Activated CD4-positive, alpha-beta T cell treated with anti-CD3 and anti-CD28 coated beads, Interleukin-2, amount 50 U/mL, for 4 hours (primary cell): ENCODE results near the gene MPST.

ENCODE experiments used
- DNase-seq, 2 experiments: peaks; one replicate each; pipeline ENCODE4 v3.0.0-alpha.2; 2020

MPST gene

DNA sequence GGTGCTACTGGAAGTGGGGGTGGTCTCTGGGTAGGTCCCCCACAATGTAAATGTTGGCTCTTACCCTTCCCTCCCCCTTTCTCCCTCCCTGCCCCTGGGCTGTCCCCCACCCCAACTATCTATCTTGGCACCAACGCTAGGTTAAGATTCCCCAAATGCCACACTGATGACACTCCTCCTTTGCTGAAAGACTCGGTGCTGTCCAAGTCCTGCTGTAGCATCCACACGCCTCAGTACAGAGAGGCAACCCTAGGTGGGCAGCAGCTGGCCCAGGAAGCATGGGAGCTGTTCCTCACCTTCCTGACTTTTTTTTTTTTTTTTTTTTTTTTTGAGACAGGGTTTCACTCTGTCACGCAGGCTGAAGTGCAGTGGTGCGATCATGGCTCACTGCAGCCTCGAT, 28.6 kb downstream of the MPST start:
- DNase-seq = no peak

DNA sequence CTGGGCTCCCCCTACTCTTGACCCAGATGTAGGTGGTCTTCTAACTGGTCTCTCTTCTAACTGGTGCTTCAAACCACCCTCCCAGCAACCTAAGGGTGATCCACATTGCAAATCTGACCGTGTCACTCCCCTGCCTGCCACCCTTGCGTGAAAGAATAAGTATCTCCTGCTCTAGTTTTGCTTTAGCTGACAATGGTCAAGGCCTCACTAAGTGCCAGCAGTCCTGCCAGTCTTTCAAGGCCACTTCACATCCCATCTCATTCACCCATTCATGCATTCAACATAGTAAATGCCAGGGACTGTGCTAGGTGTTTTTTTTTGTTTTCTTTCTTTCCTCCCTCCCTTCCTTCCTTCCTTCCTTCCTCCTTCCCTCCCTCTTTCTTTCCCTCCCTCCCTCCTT, 29.7 kb downstream of the MPST start:
- DNase-seq = no peak

DNA sequence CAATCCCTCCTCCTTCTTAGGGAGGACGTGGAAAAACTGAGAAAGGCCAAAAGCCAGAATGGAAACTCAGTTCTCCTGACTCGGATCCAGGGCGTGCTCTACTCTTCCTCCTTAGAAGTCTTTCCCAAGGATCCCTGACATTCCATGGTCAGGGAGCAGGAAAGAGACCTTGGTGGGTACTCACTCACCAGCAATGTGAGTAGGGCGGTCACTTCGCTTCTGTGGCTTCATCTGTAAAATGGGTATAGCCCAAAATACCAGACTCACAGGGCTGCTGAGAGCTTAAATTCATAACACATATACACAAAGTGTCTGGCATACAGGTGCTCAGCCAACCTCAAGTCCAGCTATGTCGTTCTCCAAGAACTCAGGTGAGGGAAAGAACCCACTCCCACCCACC, 31.4 kb downstream of the MPST start:
- no peak for DNase-seq

DNA sequence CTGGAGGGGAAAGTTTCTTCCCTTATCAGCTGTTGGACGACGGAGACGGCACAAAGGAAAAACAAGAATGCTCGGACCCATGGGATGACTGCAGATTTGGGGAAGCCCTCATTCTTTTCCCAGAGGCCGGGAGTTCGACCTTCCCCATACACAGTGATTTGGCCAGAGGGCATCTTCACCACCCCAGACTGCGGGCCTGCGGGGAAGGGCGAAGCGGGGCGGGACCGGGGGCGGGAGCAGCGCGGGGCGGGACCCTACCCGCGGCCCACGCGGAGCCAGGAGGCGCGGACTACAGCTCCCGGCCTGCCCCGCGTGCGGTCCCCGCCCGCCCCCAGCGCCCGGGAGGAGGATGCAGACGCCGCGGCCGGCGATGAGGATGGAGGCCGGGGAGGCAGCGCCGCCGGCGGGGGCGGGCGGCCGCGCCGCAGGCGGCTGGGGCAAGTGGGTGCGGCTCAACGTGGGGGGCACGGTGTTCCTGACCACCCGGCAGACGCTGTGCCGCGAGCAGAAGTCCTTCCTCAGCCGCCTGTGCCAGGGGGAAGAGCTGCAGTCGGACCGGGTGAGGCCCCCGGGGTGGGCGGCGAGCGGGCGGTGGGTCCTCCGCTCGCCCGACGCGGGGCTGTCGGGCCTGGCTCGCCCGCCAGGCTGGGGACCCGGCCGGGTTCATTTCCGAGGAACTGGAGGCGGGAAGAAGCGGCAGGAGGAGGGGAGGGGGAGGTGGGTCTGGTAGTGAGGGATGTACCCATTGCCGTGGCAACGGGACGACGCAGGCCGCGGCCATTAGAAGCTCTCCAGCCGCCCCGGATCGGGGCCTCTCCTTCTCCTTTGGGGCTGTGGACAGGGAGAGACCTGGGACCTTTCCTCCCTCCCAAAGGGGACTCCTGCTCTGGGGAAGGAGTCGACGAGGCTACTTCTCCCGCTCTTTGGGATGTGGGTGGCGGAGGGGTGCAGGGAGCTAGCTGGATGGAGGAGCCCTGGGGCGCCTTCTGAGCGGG, 32.1 kb downstream of the MPST start, which contains the start of gene KCTD17:
KCTD17 (plus strand) TSS at position 352 of the 995 bp plus-strand sequence; CDS start at position 371, 19 bp downstream.
- peak; percentile 65 to 66 for DNase-seq

DNA sequence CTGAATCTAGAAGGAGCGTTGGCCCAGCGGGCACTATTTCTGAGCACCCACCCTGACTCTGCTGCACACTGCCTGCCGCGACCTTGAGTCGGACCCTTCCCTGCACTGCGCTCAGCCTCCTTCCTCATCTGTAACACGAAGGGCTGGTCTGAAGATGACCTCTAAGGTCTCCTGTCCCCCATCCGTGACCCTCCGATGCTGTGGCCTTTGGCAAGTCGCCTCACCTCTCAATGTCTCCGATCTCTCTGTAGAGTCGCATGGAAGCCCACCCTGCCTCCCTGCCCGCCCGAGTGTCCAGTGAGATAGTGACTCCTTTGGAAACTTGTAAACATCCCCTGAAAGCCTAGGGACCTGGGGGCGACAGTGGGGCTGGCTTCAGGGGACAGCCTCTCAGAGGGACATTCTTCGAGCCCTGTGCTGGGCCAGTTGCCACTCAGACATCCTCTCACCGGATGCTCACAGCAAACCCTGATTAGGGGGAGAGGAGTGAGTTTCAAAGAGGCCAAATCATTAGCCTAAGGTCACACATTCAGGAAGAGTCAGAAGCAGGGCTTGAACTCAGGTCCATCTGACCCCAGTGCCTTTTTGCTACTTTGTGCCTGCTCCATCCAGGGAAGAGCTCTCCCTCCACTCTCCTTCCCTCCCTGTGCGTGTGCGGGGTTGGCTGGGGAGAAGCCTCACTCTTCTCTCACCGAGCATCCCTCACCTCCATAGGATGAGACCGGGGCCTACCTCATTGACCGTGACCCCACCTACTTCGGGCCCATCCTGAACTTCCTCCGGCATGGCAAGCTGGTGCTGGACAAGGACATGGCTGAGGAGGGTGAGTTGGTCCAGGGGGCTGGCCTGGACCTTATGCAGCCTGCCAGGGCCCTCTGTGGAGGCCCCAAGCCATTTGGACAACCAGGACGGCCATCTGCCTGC, 33.1 kb downstream of the MPST start:
- no peak for DNase-seq

DNA sequence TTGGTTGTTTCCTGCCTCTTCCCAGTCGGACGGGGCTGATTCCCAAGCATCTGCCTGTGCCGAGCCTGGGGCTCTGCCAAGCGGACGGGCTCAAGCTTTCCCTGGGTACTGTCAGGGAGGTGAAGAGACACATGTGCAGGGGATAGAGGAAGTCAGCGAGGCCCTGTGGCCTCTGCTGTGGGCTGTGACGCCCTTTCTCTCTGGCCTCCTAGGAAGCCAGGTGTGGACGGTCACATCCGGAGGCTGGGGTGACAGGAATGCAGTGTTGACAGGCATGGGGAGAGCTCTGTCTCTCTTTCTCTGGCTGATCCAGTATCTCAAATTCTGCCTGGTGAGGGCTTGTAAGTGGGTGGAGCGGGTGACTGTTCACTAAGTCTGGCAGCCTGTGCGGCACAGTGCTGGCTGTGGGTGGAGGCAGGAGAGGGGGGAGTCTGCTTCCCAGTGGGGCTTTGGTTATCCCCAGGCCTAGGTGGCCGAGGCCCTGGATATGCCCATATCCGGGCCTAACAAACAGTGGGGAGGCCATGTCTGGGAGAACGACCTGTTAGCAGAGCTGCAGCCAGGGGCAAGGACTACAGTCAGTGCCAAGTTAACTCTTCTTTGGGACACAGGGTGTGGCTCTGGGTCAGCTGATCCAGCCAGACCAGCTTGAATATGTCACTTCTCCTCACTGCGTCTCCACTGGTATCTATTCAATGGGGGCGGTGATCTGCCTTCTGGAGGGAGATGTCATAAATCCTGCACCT, 33.9 kb downstream of the MPST start:
- no peak for DNase-seq

DNA sequence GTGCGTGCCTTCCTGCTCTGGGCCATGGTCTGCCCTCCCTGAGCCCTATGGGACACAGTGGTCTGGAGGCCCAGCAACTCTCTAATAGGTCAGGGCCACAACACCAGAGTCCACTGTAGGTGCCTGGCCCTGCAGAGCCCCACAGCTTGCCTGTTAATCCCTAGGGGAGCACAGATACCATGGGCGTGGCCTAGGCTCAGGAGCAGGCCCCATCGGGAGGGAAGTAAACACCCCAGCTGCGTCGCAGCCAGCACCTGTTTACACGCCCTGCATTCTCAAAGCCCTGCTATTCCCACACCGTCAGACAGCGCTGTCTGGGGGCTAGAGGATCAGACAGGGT, 34.5 kb downstream of the MPST start:
- no peak for DNase-seq

DNA sequence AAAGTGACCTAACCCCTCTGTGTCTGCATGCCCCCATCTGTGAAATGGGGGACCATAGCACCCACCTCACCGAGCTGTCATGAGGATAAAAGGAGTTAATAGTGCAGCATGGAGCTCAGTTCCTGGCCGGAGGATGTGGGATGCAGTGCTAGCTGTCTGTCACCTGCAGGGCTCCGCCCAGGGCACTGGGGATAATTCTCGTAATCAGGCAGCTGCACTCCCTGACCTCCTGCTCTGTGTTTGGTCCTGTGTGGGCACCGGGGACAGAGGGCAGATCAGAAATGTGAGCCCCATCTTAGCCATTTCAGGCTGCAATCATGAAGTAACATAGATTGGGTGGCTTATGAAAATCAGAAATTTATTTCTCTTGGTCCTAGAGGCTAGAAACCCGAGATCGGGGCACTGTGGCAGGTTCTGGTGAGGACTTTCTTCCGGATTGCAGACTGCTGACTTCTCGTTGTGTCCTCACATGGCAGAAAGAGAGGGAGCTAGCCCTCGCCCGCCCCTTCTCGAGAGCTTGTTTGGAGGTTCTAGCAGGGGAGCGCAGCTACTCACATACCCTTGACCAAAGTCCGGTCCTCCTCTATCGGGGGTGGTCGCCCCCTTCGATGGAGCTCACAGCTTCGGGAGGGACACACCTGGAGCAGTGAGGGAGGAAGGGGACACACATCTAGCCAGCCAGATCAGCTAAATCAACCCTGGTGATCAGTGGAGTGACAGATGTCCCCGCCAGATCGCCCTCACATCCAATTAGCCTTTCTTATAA, 35.2 kb downstream of the MPST start:
- no peak for DNase-seq

DNA sequence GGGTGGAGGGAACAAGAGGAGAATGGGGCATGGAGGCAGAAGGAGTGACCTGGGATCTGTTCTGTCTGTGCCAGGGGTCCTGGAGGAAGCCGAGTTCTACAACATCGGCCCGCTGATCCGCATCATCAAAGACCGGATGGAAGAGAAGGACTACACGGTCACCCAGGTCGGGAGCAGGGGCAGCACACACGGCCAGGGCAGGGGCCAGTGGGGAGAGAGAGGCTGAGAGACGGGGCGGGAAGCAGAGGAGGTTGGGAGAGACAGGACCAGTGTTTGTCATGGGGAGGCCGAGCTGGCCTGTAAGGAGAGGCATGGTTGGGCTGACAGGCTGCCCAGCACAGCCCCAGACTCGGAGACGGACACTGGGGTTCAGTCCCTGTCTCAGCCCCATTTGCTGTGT, 36.7 kb downstream of the MPST start:
- DNase-seq = no peak

DNA sequence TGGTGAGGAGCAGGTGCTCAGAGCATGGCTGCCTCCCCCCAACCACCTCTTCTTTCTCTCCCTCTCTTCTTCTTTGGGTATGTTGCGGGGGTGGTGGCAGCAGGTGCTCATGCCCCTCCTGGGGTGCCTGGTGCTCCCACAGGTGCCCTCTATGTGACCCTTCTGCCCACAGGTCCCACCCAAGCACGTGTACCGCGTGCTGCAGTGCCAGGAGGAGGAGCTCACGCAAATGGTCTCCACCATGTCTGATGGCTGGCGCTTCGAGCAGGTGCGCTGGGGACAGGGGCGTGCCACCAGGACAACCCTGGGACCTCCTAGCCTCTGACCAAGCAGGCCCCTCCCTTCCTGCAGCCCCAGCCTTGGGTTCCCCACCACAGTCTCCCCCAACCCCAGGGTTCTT, 37.7 kb downstream of the MPST start:
- no peak for DNase-seq

DNA sequence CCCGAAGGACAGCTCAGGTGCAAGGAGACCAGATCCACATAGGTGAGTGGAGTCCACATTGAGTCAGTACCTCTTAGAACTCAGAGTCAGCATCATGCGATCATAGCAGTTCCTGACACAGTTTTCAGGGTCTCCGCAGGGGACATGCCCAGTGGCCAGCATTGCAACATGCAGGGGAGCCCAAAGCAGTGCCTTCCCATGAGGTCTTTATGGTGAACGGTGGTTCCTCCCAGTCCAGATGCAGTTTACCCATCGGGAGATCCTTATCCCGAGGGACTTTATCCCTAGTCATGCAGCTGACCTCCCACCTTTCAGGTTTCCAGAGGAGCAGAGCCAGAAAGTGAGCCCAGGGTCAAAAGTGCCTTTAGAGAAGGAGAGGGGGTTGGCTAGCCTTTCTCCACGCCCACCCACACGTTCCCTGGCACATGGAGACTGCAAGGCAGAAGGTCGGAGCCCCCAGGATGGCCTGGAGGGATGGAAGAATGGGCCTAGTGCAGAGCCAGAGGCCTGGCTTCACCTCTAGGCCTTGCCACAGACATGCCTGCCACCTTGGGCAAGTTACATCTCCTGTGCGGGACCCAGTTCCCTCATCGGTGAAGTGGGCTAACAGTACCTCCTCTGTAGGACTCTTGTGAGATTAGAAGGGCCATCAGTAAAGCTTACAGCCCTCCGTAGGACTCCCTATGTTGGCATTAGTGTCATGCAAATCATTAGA, 38.4 kb downstream of the MPST start:
- no peak for DNase-seq

DNA sequence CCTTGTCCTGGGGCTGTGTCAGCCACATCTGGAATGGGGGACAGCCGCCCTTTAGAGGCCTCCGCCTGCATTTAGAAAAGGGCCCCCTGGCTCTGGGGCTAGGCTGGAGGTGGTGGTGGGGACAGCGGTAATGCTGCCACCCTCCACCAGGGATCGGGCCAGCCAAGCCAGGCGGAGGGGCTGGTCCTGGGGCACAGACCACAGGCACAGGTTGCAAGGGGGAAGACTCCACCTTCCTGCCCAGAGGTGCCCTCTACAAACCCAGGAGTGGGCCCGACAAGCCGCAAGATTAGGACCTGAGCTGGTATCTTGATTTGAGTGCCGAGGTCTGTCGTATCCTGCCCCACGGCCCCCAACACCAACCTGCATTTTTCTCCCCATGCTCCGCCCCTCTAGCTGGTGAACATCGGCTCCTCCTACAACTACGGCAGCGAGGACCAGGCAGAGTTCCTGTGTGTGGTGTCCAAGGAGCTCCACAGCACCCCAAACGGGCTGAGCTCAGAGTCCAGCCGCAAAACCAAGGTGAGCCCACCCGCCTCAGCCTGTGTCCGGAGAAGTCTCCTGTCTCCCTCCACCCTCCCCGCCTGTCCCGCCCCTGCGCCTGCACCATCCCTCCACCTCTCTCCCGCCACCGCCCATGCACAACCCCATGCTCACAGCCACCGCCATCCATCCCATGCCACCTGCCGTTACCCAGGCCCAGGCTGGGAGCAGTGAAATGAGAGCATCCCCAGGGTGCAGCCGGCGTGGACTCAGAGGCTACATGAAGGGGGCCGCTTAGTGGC, 39.6 kb downstream of the MPST start:
- no peak for DNase-seq

DNA sequence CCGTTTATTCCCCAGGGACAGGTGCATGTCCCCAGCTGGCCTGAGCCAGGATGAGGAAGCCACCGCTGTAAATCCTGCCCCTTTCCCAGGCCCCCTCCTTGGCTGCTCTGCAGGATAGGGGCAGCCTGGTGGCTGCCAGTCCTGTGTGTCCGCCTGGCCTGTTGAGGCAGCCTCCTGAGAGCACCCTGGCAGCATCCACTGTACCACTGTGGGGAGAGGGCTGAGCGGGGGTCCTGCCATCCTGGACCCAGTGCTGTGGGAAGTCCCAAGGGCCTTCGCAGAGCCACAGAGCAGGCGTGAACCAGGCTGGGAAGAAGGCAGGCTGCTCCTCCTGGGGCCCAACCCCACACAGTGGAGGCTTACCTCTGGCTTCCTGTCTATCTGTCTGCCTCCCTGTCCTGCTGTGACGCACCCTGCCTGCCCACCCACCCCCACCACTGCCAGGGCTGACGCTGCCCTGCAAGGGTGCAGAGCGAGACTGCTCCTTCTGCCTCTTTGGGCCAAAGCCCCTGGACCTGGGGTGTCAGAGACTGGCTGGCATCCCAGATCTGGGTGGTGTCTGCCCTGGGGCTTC, 40.4 kb downstream of the MPST start:
- no peak for DNase-seq

DNA sequence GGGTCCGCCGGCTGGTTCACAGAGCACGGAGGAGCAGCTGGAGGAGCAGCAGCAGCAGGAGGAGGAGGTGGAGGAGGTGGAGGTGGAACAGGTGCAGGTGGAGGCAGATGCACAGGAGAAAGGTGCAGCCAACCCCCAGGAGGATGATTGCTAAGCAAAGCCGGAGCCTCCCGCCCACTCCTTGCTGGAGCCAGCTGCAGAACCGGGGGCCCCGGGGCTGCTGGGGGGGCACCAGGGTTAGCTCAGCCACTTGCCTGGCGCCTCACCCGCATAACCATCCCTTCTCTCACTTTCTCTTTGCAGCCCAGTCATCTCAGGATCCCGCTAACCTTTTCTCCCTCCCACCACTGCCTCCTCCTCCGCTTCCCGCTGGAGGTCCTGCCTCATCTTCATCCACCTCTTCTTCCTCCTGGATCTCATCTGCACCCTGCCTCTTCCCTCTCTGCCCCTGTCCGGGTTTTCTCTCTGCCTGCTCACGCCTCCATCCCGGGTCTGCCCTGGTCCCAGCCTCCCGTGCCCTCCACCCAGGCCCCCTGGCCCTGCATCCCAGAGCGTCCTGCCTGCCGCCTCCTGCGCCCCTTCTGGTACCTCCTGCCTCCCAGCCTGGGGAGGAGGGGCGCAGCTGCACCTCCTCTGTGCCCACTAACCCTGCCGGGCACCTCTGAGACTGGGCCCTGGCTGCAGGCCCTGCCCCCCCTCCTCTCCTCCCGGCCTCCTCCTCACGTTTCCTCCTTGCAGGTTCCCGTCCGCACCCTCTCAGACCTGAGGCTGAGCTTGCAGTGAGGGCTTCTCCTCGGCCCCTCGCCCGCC, 41.5 kb downstream of the MPST start:
- DNase-seq = no peak

DNA sequence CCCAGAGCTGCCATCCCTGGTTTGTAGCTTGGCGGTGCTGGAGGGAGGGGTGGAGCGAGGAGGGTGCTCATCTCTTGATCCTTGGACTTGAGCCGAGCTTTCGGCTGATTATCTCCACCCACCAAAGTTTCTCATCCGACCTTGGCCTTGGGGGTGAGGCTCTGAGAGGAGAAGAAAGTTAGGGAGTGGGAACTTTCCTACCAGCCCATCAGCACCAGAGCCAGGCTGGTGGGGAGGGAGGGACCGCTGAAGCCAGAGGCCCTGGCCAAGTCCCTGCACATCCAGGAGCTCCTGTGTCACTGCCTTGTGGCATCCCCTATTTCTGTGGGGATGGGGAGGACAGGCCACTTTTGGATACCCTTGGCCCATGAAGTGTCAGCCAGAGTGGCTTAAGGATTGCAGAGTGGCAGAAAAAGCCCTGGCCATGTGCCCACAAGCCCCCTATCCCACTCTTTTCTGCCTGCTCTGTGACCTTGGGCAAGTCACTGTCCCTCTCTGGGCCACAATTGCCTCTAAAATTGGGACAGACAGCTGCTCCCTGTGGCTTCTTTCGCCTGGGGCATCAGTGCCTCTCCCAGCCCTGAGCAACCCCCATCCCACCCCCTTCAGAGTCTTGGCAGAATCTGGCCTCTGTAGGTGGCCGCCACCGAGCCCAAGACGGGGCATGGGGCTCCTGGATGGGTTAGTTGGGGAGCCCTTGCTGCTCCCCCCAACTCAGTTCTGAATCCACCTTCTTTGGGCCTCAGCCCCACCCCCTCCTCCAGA, 42.3 kb downstream of the MPST start:
- no peak for DNase-seq

DNA sequence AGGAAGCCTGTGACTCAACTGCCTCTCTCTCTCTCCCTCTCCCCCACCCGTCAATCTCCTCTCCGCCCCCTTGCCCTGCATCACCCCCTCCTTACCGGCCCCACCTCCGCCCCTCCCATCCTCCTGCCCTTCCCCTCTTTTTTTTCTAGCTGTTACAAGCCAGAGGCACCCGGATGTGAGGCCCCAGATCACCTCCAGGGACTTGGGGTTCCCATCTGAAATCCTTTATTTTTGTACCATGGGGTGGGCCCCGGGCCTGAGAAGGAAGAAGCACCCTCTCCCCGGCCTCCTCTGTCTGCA, 42.8 kb downstream of the MPST start:
- no peak for DNase-seq

DNA sequence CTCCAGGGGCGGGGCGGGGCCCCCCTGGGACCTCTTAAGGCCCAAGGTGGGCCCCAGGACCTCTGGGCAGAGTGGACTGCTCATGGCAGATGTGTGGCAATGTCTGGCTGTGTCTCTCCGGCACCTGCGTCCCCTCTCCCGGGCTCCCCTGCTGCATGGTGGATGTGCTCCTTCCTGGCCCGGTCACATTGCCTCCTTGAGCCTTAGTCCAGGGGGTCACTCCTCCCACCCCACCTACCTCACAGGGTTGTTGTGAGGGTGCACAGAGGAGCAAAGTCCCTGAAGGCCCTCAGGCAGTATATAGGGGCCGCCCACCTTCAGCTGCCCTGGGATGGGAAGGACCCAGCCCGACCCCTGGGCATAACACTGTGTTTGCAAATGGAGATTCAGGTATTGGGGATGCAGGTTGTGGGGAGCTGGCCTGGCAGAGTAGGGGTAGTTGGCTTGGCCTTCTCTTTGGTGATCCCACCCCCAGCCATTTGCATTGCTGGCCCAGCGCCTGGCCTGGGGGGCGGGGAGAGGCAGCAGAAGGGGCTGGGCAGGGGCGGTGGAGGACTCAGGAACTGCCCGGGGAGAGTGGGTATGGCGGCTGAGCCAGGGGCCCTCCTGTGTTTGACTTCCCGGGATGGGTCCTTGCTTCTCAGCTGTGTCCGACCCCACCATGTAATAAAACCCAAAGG, 43.3 kb downstream of the MPST start:
- no peak for DNase-seq
